GM23248 (cell line): Measurements from ENCODE around the gene CRLF2. TPM values are rescaled to one million over a fixed set of nuclear protein-coding genes. Genes with fewer than 3 reads are reported as not detected.

Experiments used
- DNase-seq: peaks from one replicate; pipeline ENCODE4 v3.0.0-alpha.2; 2015
- H2AFZ ChIP-seq: fragments of 200-600 bp; sonication (generic); 2 replicates; pipeline ENCODE4 v1.6.1; 2016; ENCODE audit warnings: antibody characterized with exemption
- H3F3A ChIP-seq: fragments of 200-600 bp; sonication (generic); 2 replicates; pipeline ENCODE4 v1.6.1; 2016; ENCODE audit warnings: mild to moderate bottlenecking, antibody characterized with exemption, mixed run types; ENCODE audit not compliant: insufficient read depth
- H3K27ac ChIP-seq: fragments of 200-600 bp; sonication (generic); 2 replicates; pipeline ENCODE4 v1.5.1; 2016; ENCODE audit warnings: mild to moderate bottlenecking
- H3K27me3 ChIP-seq: fragments of 200-600 bp; sonication (generic); replicated peaks from 2 replicates; pipeline ENCODE4 v1.6.1; 2016; ENCODE audit warnings: mild to moderate bottlenecking; ENCODE audit not compliant: insufficient read depth
- H3K36me3 ChIP-seq: fragments of 200-600 bp; sonication (generic); 2 replicates; pipeline ENCODE4 v1.6.1; 2016; ENCODE audit warnings: low read depth, mild to moderate bottlenecking
- H3K4me1 ChIP-seq: fragments of 200-600 bp; sonication (generic); 2 replicates; pipeline ENCODE4 v1.6.1; 2016; ENCODE audit warnings: mild to moderate bottlenecking; ENCODE audit not compliant: insufficient read depth
- H3K4me2 ChIP-seq: fragments of 200-600 bp; sonication (generic); one replicate; pipeline ENCODE4 v1.6.1; 2016; ENCODE audit warnings: mild to moderate bottlenecking; ENCODE audit not compliant: unreplicated experiment
- H3K4me3 ChIP-seq: fragments of 200-600 bp; sonication (generic); 2 replicates; pipeline ENCODE4 v1.5.1; 2016; ENCODE audit warnings: mild to moderate bottlenecking
- H3K79me2 ChIP-seq: fragments of 200-600 bp; sonication (generic); 2 replicates; pipeline ENCODE4 v1.6.1; 2016; ENCODE audit warnings: mild to moderate bottlenecking; ENCODE audit not compliant: insufficient read depth
- H3K9ac ChIP-seq: fragments of 200-600 bp; sonication (generic); 2 replicates; pipeline ENCODE4 v1.6.1; 2016; ENCODE audit warnings: mild to moderate bottlenecking
- H3K9me2 ChIP-seq: fragments of 200-600 bp; sonication (generic); 2 replicates; pipeline ENCODE4 v1.6.1; 2016; ENCODE audit warnings: mixed run types, mild to moderate bottlenecking, moderate library complexity; ENCODE audit not compliant: insufficient read depth
- H3K9me3 ChIP-seq: fragments of 200-600 bp; sonication (generic); one replicate; pipeline ENCODE4 v1.6.1; 2017; ENCODE audit warnings: low read depth
- H4K20me1 ChIP-seq: fragments of 200-600 bp; sonication (generic); 2 replicates; pipeline ENCODE4 v1.6.0; 2016; ENCODE audit not compliant: insufficient read depth
- EZH2 ChIP-seq: fragments of 200-600 bp; sonication (generic); IDR thresholded peaks from 2 replicates; pipeline ENCODE4 v1.6.1; 2018; ENCODE audit warnings: antibody characterized with exemption, mild to moderate bottlenecking; ENCODE audit not compliant: insufficient read depth, poor library complexity, severe bottlenecking
- EZH2phosphoT487 ChIP-seq: fragments of 200-600 bp; sonication (generic); IDR thresholded peaks from 2 replicates; pipeline ENCODE4 v1.6.1; 2018; ENCODE audit warnings: antibody characterized with exemption, moderate library complexity, mild to moderate bottlenecking, low read depth; ENCODE audit not compliant: insufficient read depth
- WGBS, 2 experiments: methylation state at CpG; one replicate each; pipeline ENCODE4 v1.1.6; 2015 to 2017; ENCODE audit warnings: low lambda C conversion rate in 2 of 2, low coverage in 1 of 2; ENCODE audit errors: missing lambda C conversion rate in 2 of 2; 5-methylcytosine and 5-hydroxymethylcytosine counted together
- in situ Hi-C: fragments of 300-500 bp; cut with MboI; formaldehyde crosslinking; loops from 2 replicates; pipeline ENCODE4 v1.15.0; 2020
- polyA plus RNA-seq: library from polyadenylated mRNA; unstranded; fragments of >200 nt; fragmentation: Nextera tagmentation; extraction: Ambion mirVana; gene quantifications from 2 replicates; pipeline ENCODE4 v1.2.1, GENCODE V29; 2016
- total RNA-seq: library from RNA; depleted of rRNA; stranded (reverse); fragments of >200 nt; shearing (Covaris generic); gene quantifications from 2 replicates; pipeline ENCODE4 v1.2.3, GENCODE V29; 2014

Gene CRLF2
- total and polyA plus RNA-seq, 2 experiments from 2014 or later, result not detected

DNA sequence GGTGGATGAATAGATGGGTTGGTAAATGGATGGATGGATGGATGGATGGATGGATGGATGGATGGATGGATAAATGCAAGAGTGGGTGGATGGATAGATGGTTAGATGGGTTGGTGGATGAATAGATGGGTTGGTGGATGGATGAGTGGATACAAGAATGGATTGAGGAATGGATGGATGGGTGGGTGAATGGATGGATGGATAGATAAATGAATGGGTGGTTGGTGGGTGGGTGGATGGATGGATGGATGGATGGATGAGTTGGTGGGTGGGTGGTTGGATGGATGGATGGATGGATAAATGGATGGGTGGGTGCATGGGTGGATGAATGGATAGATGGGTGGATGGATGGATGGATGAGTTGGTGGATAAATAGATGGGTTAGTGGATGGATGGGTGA lies 13.8 kb upstream of the CRLF2 start:
- DNase-seq, result no peak
- Histone ChIP-seq H3K9ac (no peak overlapping the region), H3K9me2 (no peaks in the 10 kb centered on the region), H3K9me3 (no peaks in the 10 kb centered on the region), H3K36me3 (no peaks in the 10 kb centered on the region), H3K27me3 (no peaks in the 10 kb centered on the region), H3F3A (no peaks in the 10 kb centered on the region), H3K79me2 (no peaks in the 10 kb centered on the region), H4K20me1 (no peaks in the 10 kb centered on the region), H2AFZ (no peak overlapping the region), H3K27ac (no peak overlapping the region), H3K4me2 (no peak overlapping the region), H3K4me3 (no peak overlapping the region), H3K4me1 (no peaks in the 10 kb centered on the region)
- TF ChIP-seq EZH2phosphoT487 (no peak), EZH2 (no peak)
- in situ Hi-C loops, result no loop called here

DNA sequence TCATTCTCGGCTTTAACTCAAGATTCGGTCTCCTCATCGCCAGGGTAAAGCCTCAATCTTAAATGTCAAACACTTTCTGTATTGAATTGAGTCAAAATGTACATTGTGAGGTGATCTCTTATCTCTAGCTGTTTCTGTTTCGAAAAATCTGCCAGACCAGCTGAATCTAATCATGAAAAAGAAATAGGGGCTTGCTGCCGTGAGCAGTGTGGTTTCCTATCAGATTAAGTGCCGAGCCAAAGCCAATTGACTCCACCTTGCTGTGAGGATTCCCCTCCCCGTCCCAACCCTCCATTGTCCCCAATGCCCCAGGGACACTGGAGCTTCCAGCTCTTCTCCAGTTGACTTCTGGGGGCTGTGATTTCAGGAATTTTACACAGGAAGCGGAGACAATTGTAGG lies 12.5 kb upstream of the CRLF2 start:
- no peak overlapping the region for H3K4me2 ChIP-seq
- in situ Hi-C loops, result no loop called here
- no peaks in the 10 kb centered on the region for H3K9me2 ChIP-seq
- H3K36me3 ChIP-seq, result no peaks in the 10 kb centered on the region
- H4K20me1 ChIP-seq, result no peaks in the 10 kb centered on the region
- no peaks in the 10 kb centered on the region for H3K9me3 ChIP-seq
- no peaks in the 10 kb centered on the region for H3F3A ChIP-seq
- 14 to 21% methylated on average over 8 of the region's 8 CpGs for WGBS, 2 experiments
- DNase-seq, result no peak
- no peak overlapping the region for H3K27ac ChIP-seq
- no peaks in the 10 kb centered on the region for H3K4me1 ChIP-seq
- H3K79me2 ChIP-seq, result no peaks in the 10 kb centered on the region
- H3K27me3 ChIP-seq, result no peaks in the 10 kb centered on the region
- no peak overlapping the region for H3K9ac ChIP-seq
- TF ChIP-seq EZH2phosphoT487 (no peak), EZH2 (no peak)
- no peak overlapping the region for H3K4me3 ChIP-seq
- no peak overlapping the region for H2AFZ ChIP-seq

GRCh38 chrX:1223242-1223600 lies 10.8 kb upstream of the CRLF2 start:
- Histone ChIP-seq H3K36me3 (no peaks in the 10 kb centered on the region), H3K9me2 (no peaks in the 10 kb centered on the region), H3K9me3 (no peaks in the 10 kb centered on the region), H3K9ac (no peak overlapping the region), H3K27ac (no peak overlapping the region), H4K20me1 (no peaks in the 10 kb centered on the region), H3K27me3 (no peaks in the 10 kb centered on the region), H3K79me2 (no peaks in the 10 kb centered on the region), H3K4me2 (no peak overlapping the region), H2AFZ (no peak overlapping the region), H3K4me3 (no peak overlapping the region), H3F3A (no peaks in the 10 kb centered on the region), H3K4me1 (no peaks in the 10 kb centered on the region)
- no peak for DNase-seq
- no peak for TF ChIP-seq EZH2phosphoT487
- no peak for TF ChIP-seq EZH2
- in situ Hi-C loops, result no loop called here

- Histone ChIP-seq H3K36me3 (no peaks in the 10 kb centered on the region), H3K4me1 (no peaks in the 10 kb centered on the region), H3K9me3 (no peaks in the 10 kb centered on the region), H3K9ac (no peak overlapping the region), H3K4me2 (no peak overlapping the region), H4K20me1 (no peaks in the 10 kb centered on the region), H3F3A (no peaks in the 10 kb centered on the region), H2AFZ (no peak overlapping the region), H3K27me3 (no peaks in the 10 kb centered on the region), H3K9me2 (no peaks in the 10 kb centered on the region), H3K79me2 (no peaks in the 10 kb centered on the region), H3K27ac (no peak overlapping the region), H3K4me3 (no peak overlapping the region)
- no peak for TF ChIP-seq EZH2phosphoT487
- no peak for TF ChIP-seq EZH2
- peak; percentile 10 for DNase-seq
- WGBS, 2 experiments, result 38% methylated on average over 17 of the region's 17 CpGs
- in situ Hi-C loops, result no loop called here
These were observed 10.2 kb upstream of the CRLF2 start for GRCh38 chrX:1222531-1223241.

DNA sequence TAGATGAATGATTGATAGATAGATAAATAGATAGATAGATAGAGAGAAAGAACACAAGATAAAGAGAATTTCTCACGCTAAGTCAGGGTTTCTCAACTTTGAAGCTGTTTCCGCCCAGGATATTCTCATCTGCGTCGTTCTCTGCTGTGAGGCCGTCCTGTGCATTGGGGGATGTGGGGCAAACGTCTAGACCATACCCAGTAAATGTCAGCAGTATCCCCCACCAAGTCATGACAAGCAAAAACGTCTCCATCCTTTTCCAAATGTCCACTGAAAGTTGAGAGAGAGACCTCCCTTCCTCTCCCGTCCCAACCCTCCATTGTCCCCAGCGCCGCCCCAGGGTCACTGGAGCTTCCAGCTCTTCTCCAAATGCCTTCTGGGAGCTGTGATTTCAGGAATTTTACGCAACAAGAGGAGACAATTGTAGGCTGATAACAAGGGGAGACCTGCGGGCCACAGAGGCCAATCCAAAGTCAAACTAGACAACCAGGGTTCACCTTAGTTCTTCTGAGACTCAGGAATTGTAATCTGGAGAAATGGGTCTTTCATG lies 8.9 kb upstream of the CRLF2 start:
- no peak overlapping the region for H2AFZ ChIP-seq
- H3K9me2 ChIP-seq, result no peaks in the 10 kb centered on the region
- H3K4me2 ChIP-seq, result no peak overlapping the region
- no peak overlapping the region for H3K4me3 ChIP-seq
- no peak for DNase-seq
- H3K9me3 ChIP-seq, result no peaks in the 10 kb centered on the region
- no peaks in the 10 kb centered on the region for H3K79me2 ChIP-seq
- TF ChIP-seq EZH2 (no peak), EZH2phosphoT487 (no peak)
- no peaks in the 10 kb centered on the region for H3K4me1 ChIP-seq
- no peaks in the 10 kb centered on the region for H3K36me3 ChIP-seq
- H4K20me1 ChIP-seq, result no peaks in the 10 kb centered on the region
- in situ Hi-C loops, result no loop called here
- no peak overlapping the region for H3K27ac ChIP-seq
- no peaks in the 10 kb centered on the region for H3F3A ChIP-seq
- no peak overlapping the region for H3K9ac ChIP-seq
- no peaks in the 10 kb centered on the region for H3K27me3 ChIP-seq
- 38 to 40% methylated on average over 12 of the region's 12 CpGs for WGBS, 2 experiments
